ENCODE data around the gene SEPTIN12.
"Not testable (repeated sequence)": the region's sequence is repeated elsewhere in the genome, so short reads cannot be mapped to it uniquely, and the experiment has no call there.

SEPTIN12 gene

GRCh38 chr16:4750896-4751295 is 37.2 kb downstream of the SEPTIN12 start:
- DNase-seq, result no peak

DNA sequence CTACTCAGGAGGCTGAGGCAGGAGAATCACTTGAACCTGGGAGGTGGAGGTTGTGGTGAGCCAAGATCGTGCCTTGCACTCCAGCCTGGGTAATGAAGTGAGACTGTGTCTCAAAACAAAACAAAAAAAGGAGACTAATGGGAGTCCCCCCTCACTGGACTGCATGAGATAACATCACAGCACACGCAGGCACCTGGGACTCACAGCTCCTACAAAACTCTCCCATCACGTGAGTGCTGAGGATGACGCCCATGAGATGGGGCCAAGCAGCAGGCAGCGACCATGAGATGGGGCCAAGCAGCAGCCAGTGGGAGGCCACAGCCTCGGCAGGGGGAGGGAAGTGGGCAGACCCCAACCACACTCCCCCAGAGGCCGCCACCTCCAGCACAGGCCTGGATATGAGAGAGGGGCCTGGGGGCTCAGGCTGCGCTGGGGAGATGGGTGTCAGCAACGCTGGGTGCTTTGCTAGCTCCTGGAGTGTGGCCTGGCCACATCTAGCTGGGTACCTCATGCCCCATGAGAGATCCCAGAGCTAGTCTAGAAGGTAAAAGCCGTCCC is 38.4 kb downstream of the SEPTIN12 start:
- DNase-seq, result no peak

- DNase-seq, result no peak
Observed at GRCh38 chr16:4748682-4749411, 39.3 kb downstream of the SEPTIN12 start.

- no peak for DNase-seq
Observed at GRCh38 chr16:4747906-4748681, 40.1 kb downstream of the SEPTIN12 start.

DNA sequence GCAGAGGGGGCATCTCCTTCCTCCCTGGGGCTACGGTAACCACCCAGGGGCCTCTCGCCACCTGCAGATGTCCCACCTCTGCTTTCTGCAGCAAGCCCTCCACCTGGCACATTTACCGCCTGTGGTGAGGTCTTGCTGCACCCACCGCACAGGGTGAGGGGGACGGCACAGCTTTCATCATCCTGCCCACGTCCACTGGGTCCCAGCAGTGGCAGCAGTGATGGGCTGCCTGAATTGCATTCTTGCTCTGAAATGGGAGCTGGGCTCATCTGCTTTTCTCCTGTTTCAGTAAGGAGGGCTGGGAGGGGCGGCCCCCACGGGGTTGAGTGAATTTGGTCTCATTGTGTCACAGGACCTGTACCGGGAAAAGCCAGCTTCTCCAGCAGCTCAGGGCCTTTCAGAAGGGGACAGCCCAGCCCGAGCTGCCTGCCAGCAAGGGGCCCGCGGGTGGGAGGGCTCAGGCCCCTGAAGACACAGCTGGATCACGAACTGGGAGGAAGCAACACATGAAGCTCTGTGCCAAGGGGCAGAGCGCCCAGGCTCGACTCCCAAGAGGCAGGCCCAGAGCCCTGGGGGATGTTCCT is 41.1 kb downstream of the SEPTIN12 start:
- DNase-seq, result no peak

- no peak for DNase-seq
Observed at GRCh38 chr16:4746215-4746614, 41.9 kb downstream of the SEPTIN12 start.

- no peak for DNase-seq
Observed at GRCh38 chr16:4745274-4745569, 42.9 kb downstream of the SEPTIN12 start.

- DNase-seq, result no peak
Observed at GRCh38 chr16:4744555-4745273, 43.4 kb downstream of the SEPTIN12 start.

- DNase-seq, result no peak
Observed at GRCh38 chr16:4743226-4743878, 44.8 kb downstream of the SEPTIN12 start.

GRCh38 chr16:4738370-4738769 is 49.8 kb downstream of the SEPTIN12 start:
- DNase-seq, result not testable (repeated sequence)

DNA sequence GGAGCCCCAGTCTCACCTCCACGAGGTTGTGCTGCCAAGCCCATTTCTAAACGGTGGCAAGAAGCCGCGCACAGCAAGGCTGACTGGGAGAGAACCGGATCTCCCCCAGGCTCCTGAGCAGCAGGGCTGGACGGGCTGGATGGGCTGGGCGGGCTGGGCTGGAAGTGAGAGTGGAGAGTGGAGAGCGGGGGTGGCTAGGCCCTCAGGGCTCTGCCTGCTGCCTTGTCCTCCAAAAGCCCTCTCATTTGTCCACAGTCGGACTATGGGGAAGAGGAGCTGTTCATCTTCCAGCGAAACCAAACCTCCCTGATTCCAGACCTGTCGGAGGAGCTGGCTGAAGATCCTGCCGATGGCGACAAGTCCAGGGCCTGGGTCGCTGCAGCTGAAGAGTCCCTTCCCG is 50.6 kb downstream of the SEPTIN12 start:
- DNase-seq, result no peak

- DNase-seq, result no peak
Observed at GRCh38 chr16:4736546-4736945, 51.6 kb downstream of the SEPTIN12 start.

DNA sequence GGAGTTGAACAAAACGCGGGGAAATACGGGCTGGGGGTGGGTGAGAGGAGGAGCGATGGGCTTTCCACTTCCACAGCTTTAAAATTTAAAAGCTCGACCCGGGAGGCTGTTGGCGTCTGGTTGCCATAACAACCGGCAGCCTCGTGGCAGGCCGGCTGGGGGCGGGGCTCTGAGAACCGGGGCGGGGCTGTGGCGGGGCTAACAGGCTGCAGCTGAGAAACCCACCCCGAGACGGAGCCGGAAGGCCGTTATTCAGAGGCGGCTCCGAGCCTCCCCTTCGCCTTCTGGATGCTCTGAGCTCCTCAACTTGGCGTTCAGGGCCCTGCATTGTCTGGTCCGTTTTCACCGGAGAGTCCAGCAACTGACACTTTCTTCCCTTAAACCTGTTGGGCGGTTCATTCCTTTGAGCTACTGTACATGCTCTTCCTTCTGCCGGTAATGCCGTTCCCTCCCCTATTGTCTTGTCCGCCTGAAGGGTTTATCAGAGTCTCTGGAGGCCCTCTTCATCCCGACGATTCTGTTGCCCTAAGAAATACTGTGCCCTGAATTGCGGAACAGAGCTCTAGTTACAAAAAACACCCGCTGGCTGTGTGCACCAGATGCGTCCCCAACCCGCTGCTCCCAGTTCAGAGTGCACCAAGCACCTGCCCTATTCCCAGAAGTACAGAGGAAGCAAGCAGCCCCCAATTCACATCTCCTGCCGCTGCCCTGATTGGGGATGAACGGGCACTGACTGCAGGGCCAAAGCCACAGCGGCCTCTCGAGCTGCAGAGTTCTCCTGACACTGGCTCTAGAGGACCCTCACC is 53.2 kb downstream of the SEPTIN12 start:
- DNase-seq, result peak; percentile 39 to 94 (median 86)

DNA sequence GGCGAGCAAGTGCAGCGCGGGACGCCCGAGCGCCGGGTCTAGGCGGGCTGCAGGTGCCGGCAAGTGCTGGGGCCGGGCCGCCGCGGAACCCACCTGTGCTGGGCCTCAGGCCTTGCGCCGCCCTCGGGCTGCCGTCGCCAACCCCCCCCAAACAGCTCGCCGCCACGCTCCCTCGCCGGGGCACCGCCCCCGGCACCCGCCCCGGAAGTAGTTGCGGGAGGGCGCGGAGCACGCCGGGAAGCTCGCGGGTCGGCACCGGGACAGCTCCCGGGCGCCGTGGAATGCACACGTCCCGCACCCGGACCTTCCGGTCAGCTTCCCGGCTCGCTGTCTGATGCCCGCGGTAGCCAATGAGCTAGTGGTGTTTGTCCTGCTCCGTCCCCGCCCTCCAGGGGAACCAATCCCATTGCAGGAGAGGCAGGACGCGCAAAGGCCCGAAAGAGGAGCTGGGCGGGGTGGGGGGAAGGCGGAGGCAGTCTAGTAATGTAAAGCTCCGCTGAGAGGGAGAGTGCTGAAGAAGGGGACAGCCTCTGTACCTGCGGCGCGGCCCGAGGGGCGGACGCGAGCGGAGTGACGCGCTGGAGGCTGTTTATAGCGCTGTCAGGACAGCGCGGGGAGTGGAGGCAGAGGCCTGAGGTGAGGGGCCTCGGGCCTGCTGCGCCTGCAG is 53.9 kb downstream of the SEPTIN12 start, which contains the start of the genes ANKS3 and DNAAF8:
TSS of gene ANKS3 (minus strand) at position 209 of the 667 bp plus-strand sequence. CDS start 4,122 bp downstream, outside the sequence.
TSS of gene DNAAF8 (plus strand) at position 475 of the 667 bp plus-strand sequence. CDS start 1,978 bp downstream, outside the sequence.
- DNase-seq, result peak; percentile 47 to 75 (median 61)

DNA sequence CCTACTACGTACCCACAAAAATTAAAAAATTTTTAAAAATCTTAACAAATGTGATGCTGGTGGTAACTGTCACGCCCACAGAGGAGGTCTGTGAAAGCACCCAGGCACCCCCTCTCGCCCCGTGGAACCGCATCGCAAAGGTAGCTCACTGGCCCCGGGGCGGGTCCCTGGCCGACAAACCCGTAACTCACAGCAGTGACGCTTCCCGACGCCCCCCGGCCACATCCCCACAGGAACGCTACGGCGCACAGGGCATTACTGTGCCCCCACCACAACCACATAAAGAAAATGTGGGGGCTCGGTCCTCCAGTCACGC is 54.4 kb downstream of the SEPTIN12 start:
- peak in 1 of 4 experiments; percentile 16 for DNase-seq

DNA sequence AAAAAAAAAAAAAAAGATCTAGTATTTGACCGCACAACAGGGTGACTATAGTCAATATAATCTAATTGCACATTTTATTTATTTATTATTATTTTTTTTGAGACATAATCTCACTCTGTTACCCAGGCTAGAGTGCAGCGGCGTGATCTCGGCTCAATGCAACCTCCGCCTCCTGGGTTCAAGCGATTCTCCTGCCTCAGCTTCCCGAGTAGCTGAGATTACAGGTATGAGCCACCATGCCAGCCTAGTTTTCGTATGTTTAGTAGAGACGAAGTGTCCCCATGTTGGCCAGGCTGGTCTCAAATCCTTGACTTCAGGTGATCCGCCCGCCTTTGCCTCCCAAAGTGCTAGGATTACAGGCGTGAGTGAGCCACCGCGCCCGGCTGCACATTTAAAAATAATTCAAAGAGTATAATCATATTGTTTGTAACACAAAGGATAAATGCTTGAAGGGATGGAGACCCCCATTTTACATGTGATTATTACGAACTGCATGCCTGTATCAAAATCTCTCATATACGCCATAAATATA is 54.9 kb downstream of the SEPTIN12 start:
- DNase-seq, result no peak

GRCh38 chr16:4729876-4730275 is 58.3 kb downstream of the SEPTIN12 start:
- DNase-seq, result no peak

DNA sequence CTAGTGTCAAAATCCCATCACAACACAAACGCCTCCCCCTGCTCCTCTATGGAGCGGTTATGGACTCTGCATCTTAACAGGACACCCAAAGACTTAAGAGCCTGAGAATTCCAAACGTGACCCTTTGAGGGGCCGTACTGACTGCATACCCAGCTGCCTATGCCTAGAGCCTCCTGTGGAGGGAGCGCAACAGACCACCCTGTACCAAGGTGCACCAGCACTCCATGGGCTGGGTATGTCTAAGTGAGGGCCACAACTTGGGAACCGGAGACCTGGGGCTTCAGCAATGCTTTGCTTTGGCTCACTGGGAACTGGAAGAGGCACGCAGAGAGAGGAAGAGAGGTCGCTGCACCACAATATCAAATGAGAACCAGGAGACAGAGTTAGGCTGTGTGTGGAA is 59.5 kb downstream of the SEPTIN12 start:
- no peak for DNase-seq
